ENCODE measurements around the gene AANAT. TPM values are rescaled to one million over a fixed set of nuclear protein-coding genes. Genes with fewer than 3 reads are reported as not detected.

The AANAT gene
- total RNA-seq, 4 donors from 2014 or later, result not detected

- intact Hi-C loops (cut with DNase I; ENCODE audit: low total_unique reads) (no loop called here), in situ Hi-C loops (cut with MboI; ENCODE audit: low pct_ligation_motif_present in 1 of 4, low pct_unique_long_range_greater_than_20kb in 1 of 4, low sequenced_read_pairs in 3 of 4) (no loop called here)
- Histone ChIP-seq H3K4me3 (no peak overlapping the region), H3K27ac (no peak overlapping the region), H3K9me3 (no peaks in the 10 kb centered on the region), H3K27me3 (no peaks in the 10 kb centered on the region), H3K36me3 (no peaks in the 10 kb centered on the region), H3K4me1 (no peaks in the 10 kb centered on the region)
- WGBS, 2 donors (ENCODE audit: low coverage in 1 of 2), result 93% methylated on average over 15 of the region's 15 CpGs; no CpG with 5 or more reads in 1 of the 2 donors
- TF ChIP-seq EP300 (IDR thresholded peaks at IDR 0.05; ENCODE audit: low read depth) (no peak), CTCF (IDR thresholded peaks at IDR 0.05) (no peak), POLR2AphosphoS5 (IDR thresholded peaks at IDR 0.05) (no peak), POLR2A (IDR thresholded peaks at IDR 0.05) (no peak)
- no peak for DNase-seq
Observed at GRCh38 chr17:76477576-76477975, 10.2 kb downstream of the AANAT start.

- H3K4me1 ChIP-seq, result no peaks in the 10 kb centered on the region
- no peaks in the 10 kb centered on the region for H3K27me3 ChIP-seq
- in situ Hi-C loops (cut with MboI; ENCODE audit: low pct_ligation_motif_present in 1 of 4, low pct_unique_long_range_greater_than_20kb in 1 of 4, low sequenced_read_pairs in 3 of 4) (no loop called here), intact Hi-C loops (cut with DNase I; ENCODE audit: low total_unique reads) (no loop called here)
- WGBS, 2 donors (ENCODE audit: low coverage in 1 of 2), result 95% methylated on average over 10 of the region's 10 CpGs; no CpG with 5 or more reads in 1 of the 2 donors
- H3K27ac ChIP-seq, result no peak overlapping the region
- H3K9me3 ChIP-seq, result no peaks in the 10 kb centered on the region
- DNase-seq, result no peak
- no peak overlapping the region for H3K4me3 ChIP-seq
- H3K36me3 ChIP-seq, result no peaks in the 10 kb centered on the region
- TF ChIP-seq POLR2A (IDR thresholded peaks at IDR 0.05), result no peak
- no peak for TF ChIP-seq POLR2AphosphoS5 (IDR thresholded peaks at IDR 0.05)
- TF ChIP-seq EP300 (IDR thresholded peaks at IDR 0.05; ENCODE audit: low read depth), result no peak
- no peak for TF ChIP-seq CTCF (IDR thresholded peaks at IDR 0.05)
Observed at GRCh38 chr17:76478097-76478496, 10.7 kb downstream of the AANAT start.

- Histone ChIP-seq H3K27me3 (no peaks in the 10 kb centered on the region), H3K36me3 (no peaks in the 10 kb centered on the region), H3K4me1 (no peaks in the 10 kb centered on the region), H3K4me3 (no peak overlapping the region), H3K27ac (no peak overlapping the region), H3K9me3 (no peaks in the 10 kb centered on the region)
- 90 to 91% methylated on average over 3 to 37 of the region's 37 CpGs for WGBS, 2 donors (ENCODE audit: low coverage in 1 of 2)
- intact Hi-C loops (cut with DNase I; ENCODE audit: low total_unique reads), result no loop called here
- TF ChIP-seq POLR2AphosphoS5 (IDR thresholded peaks at IDR 0.05), result no peak
- no peak for TF ChIP-seq CTCF (IDR thresholded peaks at IDR 0.05)
- TF ChIP-seq POLR2A (IDR thresholded peaks at IDR 0.05), result no peak
- no peak for TF ChIP-seq EP300 (IDR thresholded peaks at IDR 0.05; ENCODE audit: low read depth)
- in situ Hi-C loops (cut with MboI; ENCODE audit: low pct_ligation_motif_present in 1 of 4, low pct_unique_long_range_greater_than_20kb in 1 of 4, low sequenced_read_pairs in 3 of 4), result no loop called here
- DNase-seq, result no peak
Observed at GRCh38 chr17:76478730-76479514, 11.5 kb downstream of the AANAT start.

GRCh38 chr17:76479515-76480060, 12.2 kb downstream of the AANAT start:
- Histone ChIP-seq H3K4me1 (no peaks in the 10 kb centered on the region), H3K27me3 (no peaks in the 10 kb centered on the region), H3K27ac (no peak overlapping the region), H3K36me3 (no peaks in the 10 kb centered on the region), H3K4me3 (no peak overlapping the region), H3K9me3 (no peaks in the 10 kb centered on the region)
- no peak for TF ChIP-seq POLR2A (IDR thresholded peaks at IDR 0.05)
- TF ChIP-seq CTCF (IDR thresholded peaks at IDR 0.05), result no peak
- no peak for TF ChIP-seq EP300 (IDR thresholded peaks at IDR 0.05; ENCODE audit: low read depth)
- no peak for TF ChIP-seq POLR2AphosphoS5 (IDR thresholded peaks at IDR 0.05)
- intact Hi-C loops (cut with DNase I; ENCODE audit: low total_unique reads) (no loop called here), in situ Hi-C loops (cut with MboI; ENCODE audit: low pct_ligation_motif_present in 1 of 4, low pct_unique_long_range_greater_than_20kb in 1 of 4, low sequenced_read_pairs in 3 of 4) (no loop called here)
- WGBS, 2 donors (ENCODE audit: low coverage in 1 of 2), result 93% methylated on average over 14 of the region's 14 CpGs; no CpG with 5 or more reads in 1 of the 2 donors
- no peak for DNase-seq

All from transverse colon (tissue), 4 donors.